ENCODE measurements around the gene STRBP. TPM values are rescaled to one million over a fixed set of nuclear protein-coding genes. Genes with fewer than 3 reads are reported as not detected.

The STRBP gene
- total RNA-seq (48.4 TPM), polyA plus RNA-seq (41.8 TPM)
- long read RNA-seq, donor 1: 0 reads
- long read RNA-seq, donor 2: 0 reads
- long read RNA-seq, donor 3, full-length matches to known transcripts: 2 of 12 reads
- long read RNA-seq, donor 3, partial matches to known transcripts: 0 of 12 reads
- long read RNA-seq, donor 3, other reads (novel, unspliced or antisense): 10 of 12 reads
- long read RNA-seq, donor 4, partial matches to known transcripts: 0 of 1 reads
- long read RNA-seq, donor 4, other reads (novel, unspliced or antisense): 0 of 1 reads
- long read RNA-seq, donor 5, partial matches to known transcripts: 5 of 10 reads
- long read RNA-seq, donor 5, other reads (novel, unspliced or antisense): 5 of 10 reads
- long read RNA-seq, donor 6, full-length matches to known transcripts: 1 of 13 reads
- long read RNA-seq, donor 6, partial matches to known transcripts: 6 of 13 reads
- long read RNA-seq, donor 6, other reads (novel, unspliced or antisense): 6 of 13 reads
- long read RNA-seq, donor 7, partial matches to known transcripts: 0 of 7 reads
- long read RNA-seq, donor 7, other reads (novel, unspliced or antisense): 7 of 7 reads
- long read RNA-seq, donor 8: 0 reads
- long read RNA-seq, donor 9, partial matches to known transcripts: 0 of 7 reads
- long read RNA-seq, donor 9, other reads (novel, unspliced or antisense): 5 of 7 reads
- long read RNA-seq, donor 10, partial matches to known transcripts: 0 of 5 reads
- long read RNA-seq, donor 10, other reads (novel, unspliced or antisense): 5 of 5 reads

DNA sequence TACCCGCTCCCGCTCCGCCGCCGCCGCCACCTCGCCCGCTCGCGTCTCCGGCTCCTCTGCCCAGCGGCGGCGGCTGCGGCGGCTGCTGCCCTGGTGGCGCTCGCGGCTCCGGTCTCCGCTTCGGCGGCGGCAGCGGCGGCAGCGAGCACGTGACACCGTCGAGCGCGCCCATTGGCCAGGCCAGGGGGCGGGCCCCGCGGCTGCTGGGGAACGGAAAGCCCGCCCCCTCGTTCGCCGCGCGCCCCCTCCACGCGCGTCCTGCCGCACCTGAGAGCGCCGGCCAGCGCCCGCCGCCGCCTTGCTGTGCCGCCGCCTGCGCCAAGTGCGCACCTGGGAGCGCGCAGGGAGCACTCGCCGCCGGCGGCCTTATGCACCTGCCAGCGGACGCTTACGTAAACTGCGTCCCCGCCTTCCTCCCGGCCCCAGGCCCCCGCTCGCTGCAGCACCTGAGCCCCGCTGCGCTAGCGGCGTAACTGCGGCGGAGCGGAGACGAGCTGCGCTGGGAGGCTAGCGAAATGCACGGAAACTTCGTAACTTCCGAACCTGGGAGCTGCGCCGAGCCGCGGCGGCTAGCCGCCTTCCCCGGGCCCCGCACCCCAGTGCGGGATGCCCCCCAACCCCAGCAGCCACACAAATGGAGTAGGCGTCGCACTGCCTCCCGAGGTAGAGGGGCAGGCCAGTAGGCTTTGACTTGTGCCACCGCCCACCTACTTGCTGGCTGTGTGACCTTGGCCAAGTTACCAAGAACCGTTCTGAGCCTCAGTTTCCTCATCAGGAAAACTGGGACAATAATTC, at the start of gene STRBP:
TSS of gene STRBP (minus strand) at position 122 of the 795 bp plus-strand sequence. CDS start 84,452 bp downstream, outside the sequence.
- Histone ChIP-seq H3K4me3 (ENCODE audit: low read length in 2 of 2) (peak within 1 kb of the TSS; percentile 69 to 94), H3K36me3 (ENCODE audit: control insufficient read depth in 2 of 2, insufficient read depth in 2 of 2, low read length in 1 of 2) (no peaks in the 10 kb centered on the region), H3K27ac (ENCODE audit: low read depth in 1 of 2, low read length in 1 of 2) (peak within 1 kb of the TSS; percentile 82 to 86), H3K9me3 (ENCODE audit: control insufficient read depth in 2 of 2, insufficient read depth in 1 of 2, low read length in 1 of 2) (no peaks in the 10 kb centered on the region), H3K27me3 (ENCODE audit: control insufficient read depth in 2 of 2, insufficient read depth in 1 of 2, low read length in 1 of 2) (no peaks in the 10 kb centered on the region), H3K4me1 (ENCODE audit: control insufficient read depth in 2 of 2, insufficient read depth in 2 of 2, low read length in 2 of 2) (peaks cover 14 to 27% of the 10 kb centered on the region in 2 donors)
- under 1% methylated on average over 97 of the region's 97 CpGs for WGBS
- DNase-seq (ENCODE audit: low read depth in 6 of 9, low spot score in 9 of 9): peak; percentile 82 to 98 (median 95)

GRCh38 chr9:123316053-123316718, 47.8 kb upstream of the STRBP start:
- Histone ChIP-seq H3K36me3 (ENCODE audit: control insufficient read depth in 2 of 2, insufficient read depth in 2 of 2, low read length in 1 of 2) (no peaks in the 10 kb centered on the region), H3K4me1 (ENCODE audit: control insufficient read depth in 2 of 2, insufficient read depth in 2 of 2, low read length in 2 of 2) (peaks cover 0 to 39% of the 10 kb centered on the region in 2 donors), H3K27ac (ENCODE audit: low read depth in 1 of 2, low read length in 1 of 2) (no peak overlapping the region), H3K4me3 (ENCODE audit: low read length in 2 of 2) (no peak overlapping the region), H3K9me3 (ENCODE audit: control insufficient read depth in 2 of 2, insufficient read depth in 1 of 2, low read length in 1 of 2) (no peaks in the 10 kb centered on the region), H3K27me3 (ENCODE audit: control insufficient read depth in 2 of 2, insufficient read depth in 1 of 2, low read length in 1 of 2) (no peaks in the 10 kb centered on the region)
- no peak for DNase-seq (ENCODE audit: low read depth in 6 of 9, low spot score in 9 of 9)
- WGBS: 63% methylated on average over 7 of the region's 7 CpGs

DNA sequence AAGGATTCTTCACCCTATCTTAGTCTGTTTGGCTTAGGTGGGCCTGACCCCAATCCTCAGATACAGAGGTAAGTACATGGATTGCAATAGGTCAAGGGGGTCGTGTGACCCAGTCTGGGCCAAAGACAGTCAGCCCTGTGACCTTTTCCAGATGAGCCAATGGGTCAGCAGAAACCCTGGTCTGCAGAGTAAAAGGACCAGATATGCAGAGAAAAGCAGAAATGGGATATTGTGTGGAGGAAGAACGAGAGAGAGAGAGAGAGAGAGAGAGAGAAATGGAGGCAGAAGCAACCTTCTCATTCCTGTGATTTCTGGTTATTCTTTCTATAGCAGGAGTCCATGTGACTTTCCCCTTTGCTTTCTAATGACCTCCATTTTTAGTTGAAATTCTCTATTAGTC, 47.2 kb upstream of the STRBP start:
- WGBS: 86% methylated on average over 2 of the region's 2 CpGs
- H3K9me3 ChIP-seq (ENCODE audit: control insufficient read depth in 2 of 2, insufficient read depth in 1 of 2, low read length in 1 of 2): no peaks in the 10 kb centered on the region
- no peak overlapping the region for H3K4me3 ChIP-seq (ENCODE audit: low read length in 2 of 2)
- DNase-seq (ENCODE audit: low read depth in 6 of 9, low spot score in 9 of 9): no peak
- H3K27ac ChIP-seq (ENCODE audit: low read depth in 1 of 2, low read length in 1 of 2): no peak overlapping the region
- peaks cover 0 to 35% of the 10 kb centered on the region in 2 donors for H3K4me1 ChIP-seq (ENCODE audit: control insufficient read depth in 2 of 2, insufficient read depth in 2 of 2, low read length in 2 of 2)
- no peaks in the 10 kb centered on the region for H3K36me3 ChIP-seq (ENCODE audit: control insufficient read depth in 2 of 2, insufficient read depth in 2 of 2, low read length in 1 of 2)
- H3K27me3 ChIP-seq (ENCODE audit: control insufficient read depth in 2 of 2, insufficient read depth in 1 of 2, low read length in 1 of 2): no peaks in the 10 kb centered on the region

DNA sequence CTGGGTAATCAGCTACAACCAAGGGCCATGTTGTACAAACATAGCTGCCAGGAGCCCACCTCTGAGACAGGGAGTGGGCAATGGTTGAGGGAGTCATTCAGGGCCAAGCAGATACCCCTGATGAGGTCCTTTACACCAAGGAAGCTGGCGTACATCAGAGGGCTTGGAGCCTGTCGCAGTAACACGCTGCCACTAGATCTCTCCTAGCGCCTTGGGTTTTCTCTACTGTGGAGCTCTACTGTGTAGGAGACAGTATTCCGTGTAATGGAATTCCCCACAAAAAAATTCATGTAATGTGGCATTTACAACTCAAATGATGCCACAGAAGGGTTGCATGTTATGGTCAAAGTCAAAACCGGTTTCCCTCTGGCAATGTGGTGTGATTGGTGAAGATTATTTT, 46.2 kb upstream of the STRBP start:
- Histone ChIP-seq H3K9me3 (ENCODE audit: control insufficient read depth in 2 of 2, insufficient read depth in 1 of 2, low read length in 1 of 2) (no peaks in the 10 kb centered on the region), H3K4me1 (ENCODE audit: control insufficient read depth in 2 of 2, insufficient read depth in 2 of 2, low read length in 2 of 2) (peaks cover 0 to 32% of the 10 kb centered on the region in 2 donors), H3K27me3 (ENCODE audit: control insufficient read depth in 2 of 2, insufficient read depth in 1 of 2, low read length in 1 of 2) (no peaks in the 10 kb centered on the region), H3K4me3 (ENCODE audit: low read length in 2 of 2) (no peak overlapping the region), H3K36me3 (ENCODE audit: control insufficient read depth in 2 of 2, insufficient read depth in 2 of 2, low read length in 1 of 2) (no peaks in the 10 kb centered on the region), H3K27ac (ENCODE audit: low read depth in 1 of 2, low read length in 1 of 2) (no peak overlapping the region)
- no peak for DNase-seq (ENCODE audit: low read depth in 6 of 9, low spot score in 9 of 9)
- WGBS: 98% methylated on average over 6 of the region's 6 CpGs

GRCh38 chr9:123312306-123312877, 44.0 kb upstream of the STRBP start:
- H3K9me3 ChIP-seq (ENCODE audit: control insufficient read depth in 2 of 2, insufficient read depth in 1 of 2, low read length in 1 of 2): no peaks in the 10 kb centered on the region
- DNase-seq (ENCODE audit: low read depth in 6 of 9, low spot score in 9 of 9): no peak
- no peak overlapping the region for H3K27ac ChIP-seq (ENCODE audit: low read depth in 1 of 2, low read length in 1 of 2)
- no peaks in the 10 kb centered on the region for H3K36me3 ChIP-seq (ENCODE audit: control insufficient read depth in 2 of 2, insufficient read depth in 2 of 2, low read length in 1 of 2)
- H3K27me3 ChIP-seq (ENCODE audit: control insufficient read depth in 2 of 2, insufficient read depth in 1 of 2, low read length in 1 of 2): no peaks in the 10 kb centered on the region
- H3K4me3 ChIP-seq (ENCODE audit: low read length in 2 of 2): no peak overlapping the region
- H3K4me1 ChIP-seq (ENCODE audit: control insufficient read depth in 2 of 2, insufficient read depth in 2 of 2, low read length in 2 of 2): peaks cover 0 to 11% of the 10 kb centered on the region in 2 donors
- WGBS: 63% methylated on average over 4 of the region's 4 CpGs

GRCh38 chr9:123311250-123311752, 42.9 kb upstream of the STRBP start:
- Histone ChIP-seq H3K4me1 (ENCODE audit: control insufficient read depth in 2 of 2, insufficient read depth in 2 of 2, low read length in 2 of 2) (peaks cover 0 to 13% of the 10 kb centered on the region in 2 donors), H3K27me3 (ENCODE audit: control insufficient read depth in 2 of 2, insufficient read depth in 1 of 2, low read length in 1 of 2) (no peaks in the 10 kb centered on the region), H3K27ac (ENCODE audit: low read depth in 1 of 2, low read length in 1 of 2) (no peak overlapping the region), H3K9me3 (ENCODE audit: control insufficient read depth in 2 of 2, insufficient read depth in 1 of 2, low read length in 1 of 2) (no peaks in the 10 kb centered on the region), H3K36me3 (ENCODE audit: control insufficient read depth in 2 of 2, insufficient read depth in 2 of 2, low read length in 1 of 2) (no peaks in the 10 kb centered on the region), H3K4me3 (ENCODE audit: low read length in 2 of 2) (no peak overlapping the region)
- 92% methylated on average over 9 of the region's 9 CpGs for WGBS
- no peak for DNase-seq (ENCODE audit: low read depth in 6 of 9, low spot score in 9 of 9)

DNA sequence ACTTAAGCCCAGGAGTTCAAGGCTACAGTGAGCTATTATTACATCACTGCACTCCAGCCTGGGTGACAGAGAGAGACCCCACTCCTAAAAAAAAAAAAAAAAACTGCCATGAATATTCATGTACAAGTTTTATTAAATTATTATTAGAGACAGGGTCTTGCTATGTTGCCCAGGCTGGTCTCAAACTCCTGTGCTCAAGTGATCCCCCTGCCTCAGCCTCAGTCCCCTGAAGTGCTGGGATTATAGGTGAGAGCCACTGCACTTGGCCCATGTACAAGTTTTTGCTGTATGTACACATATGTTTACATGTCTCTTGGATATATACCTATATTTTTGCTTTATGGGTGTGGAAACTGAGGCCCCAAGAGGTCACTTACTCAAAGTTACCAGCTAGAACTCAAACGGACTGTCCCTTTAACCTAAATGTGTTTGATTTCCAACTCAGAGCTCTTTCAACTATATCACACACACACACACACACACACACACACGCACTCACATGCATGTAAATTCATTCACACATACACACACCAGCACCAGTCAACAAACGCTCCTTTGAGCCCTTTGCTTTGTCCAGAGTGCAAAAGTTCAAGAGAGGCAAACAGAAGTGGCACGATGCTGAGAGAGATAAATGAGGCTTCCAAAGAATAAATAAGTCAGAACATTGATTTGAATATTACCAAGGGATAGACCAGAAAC, 42.3 kb upstream of the STRBP start:
- Histone ChIP-seq H3K27ac (ENCODE audit: low read depth in 1 of 2, low read length in 1 of 2) (no peak overlapping the region), H3K4me3 (ENCODE audit: low read length in 2 of 2) (no peak overlapping the region), H3K27me3 (ENCODE audit: control insufficient read depth in 2 of 2, insufficient read depth in 1 of 2, low read length in 1 of 2) (no peaks in the 10 kb centered on the region), H3K36me3 (ENCODE audit: control insufficient read depth in 2 of 2, insufficient read depth in 2 of 2, low read length in 1 of 2) (no peaks in the 10 kb centered on the region), H3K4me1 (ENCODE audit: control insufficient read depth in 2 of 2, insufficient read depth in 2 of 2, low read length in 2 of 2) (peaks cover 0 to 11% of the 10 kb centered on the region in 2 donors), H3K9me3 (ENCODE audit: control insufficient read depth in 2 of 2, insufficient read depth in 1 of 2, low read length in 1 of 2) (no peaks in the 10 kb centered on the region)
- DNase-seq (ENCODE audit: low read depth in 6 of 9, low spot score in 9 of 9): no peak
- whole genome bisulfite sequencing: 93% methylated on average over 4 of the region's 4 CpGs

DNA sequence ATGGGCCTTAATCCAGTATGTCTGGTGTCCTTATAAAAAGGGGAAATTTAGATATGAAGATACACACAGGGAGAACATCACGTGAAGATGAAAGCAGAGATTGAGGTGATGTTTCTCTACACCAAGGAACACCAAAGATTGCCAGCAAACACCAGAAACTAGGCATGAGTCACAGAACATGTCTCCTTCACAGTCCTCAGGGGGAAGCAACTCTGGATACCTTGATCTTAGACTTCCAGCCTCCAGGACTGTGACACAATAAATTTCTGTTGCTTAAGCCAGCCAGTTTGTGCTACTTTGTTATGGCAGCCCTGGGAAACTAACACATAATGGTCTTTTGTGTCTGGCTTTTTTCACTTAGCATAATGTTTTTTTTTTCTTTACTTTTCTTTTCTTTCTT, 41.2 kb upstream of the STRBP start:
- H3K27ac ChIP-seq (ENCODE audit: low read depth in 1 of 2, low read length in 1 of 2): no peak overlapping the region
- H3K27me3 ChIP-seq (ENCODE audit: control insufficient read depth in 2 of 2, insufficient read depth in 1 of 2, low read length in 1 of 2): no peaks in the 10 kb centered on the region
- WGBS: 81% methylated on average over 1 of the region's 1 CpG
- no peaks in the 10 kb centered on the region for H3K9me3 ChIP-seq (ENCODE audit: control insufficient read depth in 2 of 2, insufficient read depth in 1 of 2, low read length in 1 of 2)
- DNase-seq (ENCODE audit: low read depth in 6 of 9, low spot score in 9 of 9): no peak
- no peaks in the 10 kb centered on the region for H3K36me3 ChIP-seq (ENCODE audit: control insufficient read depth in 2 of 2, insufficient read depth in 2 of 2, low read length in 1 of 2)
- no peak overlapping the region for H3K4me3 ChIP-seq (ENCODE audit: low read length in 2 of 2)
- peaks cover 0 to 20% of the 10 kb centered on the region in 2 donors for H3K4me1 ChIP-seq (ENCODE audit: control insufficient read depth in 2 of 2, insufficient read depth in 2 of 2, low read length in 2 of 2)

Measured in thymus (tissue), 14 donors.